GM19324 (cell line): Measurements from ENCODE around the gene CLASP1.

ENCODE experiments used
- ATAC-seq: cut with Tn5 transposase; IDR thresholded peaks from one replicate; pipeline ENCODE4 v1.9.1; 2021; ENCODE audit warnings: mild to moderate bottlenecking, moderate library complexity; ENCODE audit not compliant: unreplicated experiment, low FRiP score

The CLASP1 gene

GRCh38 chr2:121519732-121520640 lies 129.3 kb downstream of the CLASP1 start:
- no peak for ATAC-seq

GRCh38 chr2:121519153-121519552 lies 130.1 kb downstream of the CLASP1 start:
- ATAC-seq, result no peak

GRCh38 chr2:121513597-121514333 lies 135.5 kb downstream of the CLASP1 start:
- no peak for ATAC-seq

DNA sequence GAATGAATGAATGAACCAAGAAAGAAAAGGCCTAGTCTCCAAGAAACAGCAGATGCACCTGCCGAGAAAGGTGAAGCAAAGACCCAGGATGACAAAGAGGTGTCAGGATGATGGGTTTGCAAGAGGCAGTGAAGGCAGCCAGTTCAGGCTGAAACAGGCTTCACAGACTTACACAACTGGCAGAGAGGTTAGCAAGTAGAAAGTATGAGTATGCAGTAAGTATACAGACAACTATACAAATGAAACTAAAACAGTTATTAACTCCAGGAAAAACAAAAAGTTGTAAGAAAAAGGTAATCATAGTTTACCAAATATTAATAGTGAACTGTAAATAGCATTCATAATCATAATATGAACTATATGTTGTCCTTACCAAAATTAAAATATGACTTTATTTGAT lies 138.4 kb downstream of the CLASP1 start:
- no peak for ATAC-seq

DNA sequence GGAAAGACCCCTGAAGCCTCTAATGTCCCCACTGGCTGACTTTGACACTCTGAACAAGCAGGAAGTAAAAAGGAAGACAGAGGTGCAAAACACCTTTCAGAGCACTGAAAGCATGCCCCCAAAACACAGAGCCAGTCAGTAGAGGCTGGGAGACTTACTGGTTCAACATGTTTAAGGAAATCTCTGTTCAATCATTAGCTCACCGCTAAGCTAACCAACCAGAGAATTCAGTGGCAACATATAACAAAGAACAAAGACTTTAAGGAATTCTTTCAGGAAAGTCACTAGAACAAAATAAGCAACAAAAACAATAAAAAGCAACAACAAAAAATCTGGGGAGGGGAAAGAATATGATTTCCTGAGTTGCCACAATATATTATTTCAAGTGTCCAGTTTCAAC lies 142.6 kb downstream of the CLASP1 start:
- ATAC-seq, result no peak

DNA sequence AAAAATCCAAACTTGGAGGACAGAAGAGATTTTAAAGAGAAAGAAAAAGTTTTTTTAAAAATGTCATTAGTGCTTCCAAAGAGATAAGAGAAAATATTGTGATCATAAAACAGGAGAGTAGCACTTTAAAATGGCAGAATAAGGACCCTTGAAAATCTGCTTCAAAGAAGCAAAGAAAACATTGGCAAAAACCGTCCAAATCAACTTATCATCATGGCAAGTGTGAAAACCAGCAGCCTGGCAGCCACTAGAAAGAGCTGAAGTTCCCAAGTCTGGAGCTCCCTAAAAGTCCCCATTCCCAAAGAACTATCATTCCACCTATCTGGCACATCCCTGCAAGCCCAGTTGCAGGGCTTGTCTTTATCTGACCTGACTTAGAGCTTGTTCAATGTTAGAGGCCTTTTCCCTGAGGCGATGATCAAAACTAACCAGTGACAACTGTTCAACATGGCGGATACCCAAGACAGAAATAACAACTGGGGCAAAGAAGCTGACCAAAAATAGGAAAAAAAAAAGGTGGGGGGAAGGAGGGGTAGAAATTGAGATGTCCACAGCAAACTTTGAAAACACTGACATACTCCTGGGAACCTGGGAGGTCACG lies 143.2 kb downstream of the CLASP1 start:
- ATAC-seq, result no peak

DNA sequence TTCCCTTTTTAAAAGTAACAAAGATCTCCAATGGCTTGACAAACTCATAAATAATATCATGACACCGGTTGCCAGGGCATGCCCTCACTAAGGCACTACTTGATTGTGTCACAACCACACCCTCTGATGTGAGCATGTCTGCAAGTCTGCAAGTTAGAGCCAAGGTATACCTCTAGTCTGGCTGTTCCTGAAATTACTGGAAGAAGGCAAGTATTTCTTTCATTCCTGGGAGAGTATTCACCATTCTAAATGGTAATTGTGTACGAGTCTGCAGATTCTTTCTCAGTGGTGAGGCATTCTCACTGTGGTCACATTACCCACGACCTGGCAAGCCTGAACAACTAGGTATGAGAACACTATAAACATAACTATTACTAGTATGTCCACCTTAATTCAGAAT lies 144.3 kb downstream of the CLASP1 start:
- ATAC-seq, result no peak

DNA sequence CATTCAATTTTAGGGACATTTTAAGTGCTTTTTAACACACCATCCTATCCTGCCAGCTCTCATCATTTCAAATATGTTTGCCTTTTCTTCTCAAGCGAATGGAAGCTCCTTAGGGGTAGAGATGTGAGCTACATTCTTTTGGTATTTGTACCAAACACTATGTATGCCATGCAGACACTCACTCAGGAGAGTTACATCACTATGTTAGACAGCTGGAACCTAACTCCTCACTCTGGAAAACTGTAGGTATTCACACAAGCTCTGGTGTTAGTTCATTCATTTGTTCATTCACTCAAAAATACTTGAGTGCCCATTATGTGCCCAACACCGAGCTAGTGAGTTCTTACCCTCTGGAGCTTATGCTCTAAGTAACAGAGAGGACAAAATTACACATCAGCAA lies 144.9 kb downstream of the CLASP1 start:
- ATAC-seq, result no peak

GRCh38 chr2:121502781-121503180 lies 146.5 kb downstream of the CLASP1 start:
- ATAC-seq, result no peak

DNA sequence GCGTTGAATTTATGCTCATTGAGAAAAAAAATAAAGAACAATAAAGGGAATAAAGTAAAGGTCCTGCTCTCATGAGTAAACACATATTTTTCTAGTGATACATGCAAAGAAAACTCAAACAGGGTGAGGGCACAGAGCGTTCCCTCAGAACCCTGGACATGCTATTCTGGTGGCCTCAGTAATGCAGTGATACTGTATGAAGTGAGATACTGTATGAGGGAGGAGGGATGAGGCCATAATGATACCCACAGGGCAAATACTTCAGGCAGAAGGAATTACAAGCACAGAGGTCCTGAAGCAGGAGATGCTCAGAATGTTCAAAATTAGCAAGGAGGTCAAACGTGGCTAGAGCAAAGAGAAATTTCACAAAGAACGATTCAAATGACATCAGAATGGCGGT lies 147.0 kb downstream of the CLASP1 start:
- no peak for ATAC-seq

DNA sequence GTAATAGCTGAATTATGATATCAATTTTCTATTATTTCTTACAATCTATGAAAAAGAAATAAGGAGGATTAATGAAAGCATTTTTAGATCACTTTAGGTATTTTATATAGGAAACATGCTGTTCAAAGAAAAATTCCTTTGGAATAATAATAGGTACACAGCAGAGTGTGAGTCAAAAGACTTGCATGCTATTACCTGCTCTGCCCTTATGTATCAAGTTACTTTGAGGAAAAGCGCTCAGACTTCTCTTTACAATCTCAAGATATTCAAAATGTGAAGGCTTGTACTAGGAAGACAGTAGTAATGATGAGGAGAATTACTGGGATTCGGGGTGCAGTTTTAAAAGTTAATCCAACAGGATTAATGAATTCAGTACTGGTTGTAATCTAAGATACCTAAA lies 147.7 kb downstream of the CLASP1 start:
- no peak for ATAC-seq

- no peak for ATAC-seq
Observed at GRCh38 chr2:121501031-121501430, 148.2 kb downstream of the CLASP1 start.

GRCh38 chr2:121498731-121499130 lies 150.5 kb downstream of the CLASP1 start:
- no peak for ATAC-seq

DNA sequence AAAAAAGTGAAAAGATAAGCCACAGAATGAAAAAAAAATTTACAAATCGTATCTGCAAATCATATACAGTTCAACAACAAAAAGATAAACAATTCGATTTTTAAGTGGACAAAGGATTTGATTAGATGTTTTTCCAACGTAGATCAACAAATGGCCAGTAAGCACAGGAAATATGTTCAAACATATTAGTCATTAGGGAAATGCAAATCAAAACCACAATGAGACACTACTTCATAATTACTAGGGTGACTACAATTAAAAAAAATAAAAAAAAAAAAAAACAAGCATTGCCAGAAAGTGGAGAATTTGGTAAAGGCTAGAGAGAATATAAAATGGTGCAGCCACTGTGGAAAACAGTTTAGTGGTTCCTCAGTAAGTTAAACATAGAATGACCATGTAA lies 156.9 kb downstream of the CLASP1 start:
- ATAC-seq, result no peak

GRCh38 chr2:121491518-121491917 lies 157.7 kb downstream of the CLASP1 start:
- ATAC-seq, result no peak

GRCh38 chr2:121490584-121491133 lies 158.6 kb downstream of the CLASP1 start:
- no peak for ATAC-seq

GRCh38 chr2:121489911-121490583 lies 159.2 kb downstream of the CLASP1 start:
- ATAC-seq, result no peak

DNA sequence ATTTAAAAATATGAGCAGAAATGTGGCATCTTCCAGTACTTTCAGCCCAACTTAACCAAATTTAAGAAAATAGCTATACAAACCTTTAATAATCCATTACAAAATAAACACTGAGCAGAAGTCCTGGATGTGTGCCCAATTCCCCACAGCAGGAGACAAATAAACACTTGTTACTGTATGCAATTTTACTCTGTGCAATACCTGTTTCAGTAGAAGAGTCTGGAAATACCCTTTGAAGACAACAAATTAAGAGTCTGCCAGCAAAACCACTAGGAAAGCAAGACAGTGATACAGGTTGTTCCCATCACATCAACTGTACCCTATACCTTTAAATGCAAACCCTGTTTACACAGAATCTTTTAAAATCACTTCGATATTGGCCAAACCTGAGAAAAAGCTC lies 160.0 kb downstream of the CLASP1 start:
- ATAC-seq, result no peak

GRCh38 chr2:121486191-121486790 lies 163.0 kb downstream of the CLASP1 start:
- ATAC-seq, result no peak

DNA sequence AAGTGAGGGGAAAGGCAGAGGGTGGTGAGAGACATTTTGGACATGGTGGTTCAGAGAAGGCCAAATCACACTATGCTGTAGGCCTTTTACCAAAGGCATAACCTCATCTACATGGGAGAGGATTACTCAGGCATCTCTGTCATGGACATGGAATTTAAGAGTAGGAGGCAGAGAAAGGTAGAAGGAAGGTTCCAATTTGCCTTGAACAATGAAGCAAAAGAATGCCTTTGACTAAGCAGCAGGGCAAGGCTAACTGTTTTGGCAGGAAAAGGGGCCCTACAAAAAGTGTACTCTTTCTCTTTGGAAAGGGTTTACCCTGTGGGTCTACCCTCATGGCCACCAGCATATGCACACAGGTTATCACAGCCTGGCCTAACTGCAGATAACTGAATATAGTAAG lies 164.2 kb downstream of the CLASP1 start:
- no peak for ATAC-seq
